Astrocyte of the hippocampus (primary cell): ENCODE data around the gene NCAPG.
"Not testable (repeated sequence)": the region's sequence is repeated elsewhere in the genome, so short reads cannot be mapped to it uniquely, and the experiment has no call there.

ENCODE experiments used
- DNase-seq: peaks from one replicate; pipeline ENCODE4 v3.0.0; 2011; ENCODE audit warnings: low read depth, low spot score

The NCAPG gene

GRCh38 chr4:17794730-17795129 is 16.0 kb upstream of the NCAPG start:
- DNase-seq, result no peak

GRCh38 chr4:17797808-17798207 is 13.0 kb upstream of the NCAPG start:
- no peak for DNase-seq

GRCh38 chr4:17805580-17806155 is 5.1 kb upstream of the NCAPG start:
- DNase-seq, result no peak

GRCh38 chr4:17807446-17807845 is 3.3 kb upstream of the NCAPG start:
- DNase-seq, result peak; percentile 34

- no peak for DNase-seq
Measured at GRCh38 chr4:17809667-17810066, 1.1 kb upstream of the NCAPG start.

GRCh38 chr4:17811078-17811603 is 362 bp downstream of the NCAPG start:
- DNase-seq, result no peak

GRCh38 chr4:17812125-17812524 is 1.3 kb downstream of the NCAPG start:
- DNase-seq, result peak; percentile 20

- peak; percentile 45 for DNase-seq
Measured at GRCh38 chr4:17812801-17813200, 2.0 kb downstream of the NCAPG start.

GRCh38 chr4:17814140-17814539 is 3.4 kb downstream of the NCAPG start:
- peak; percentile 62 for DNase-seq

GRCh38 chr4:17816142-17816541 is 5.4 kb downstream of the NCAPG start:
- no peak for DNase-seq

- peak; percentile 73 for DNase-seq
Measured at GRCh38 chr4:17817027-17817426, 6.2 kb downstream of the NCAPG start.

GRCh38 chr4:17823871-17824669 is 13.3 kb downstream of the NCAPG start:
- peak; percentile 19 for DNase-seq

- peak; percentile 33 for DNase-seq
Measured at GRCh38 chr4:17846266-17846665, 35.5 kb downstream of the NCAPG start.

GRCh38 chr4:17850295-17850694 is 39.5 kb downstream of the NCAPG start:
- DNase-seq, result not testable (repeated sequence)

- no peak for DNase-seq
Measured at GRCh38 chr4:17851959-17852358, 41.2 kb downstream of the NCAPG start.

GRCh38 chr4:17854036-17854435 is 43.3 kb downstream of the NCAPG start:
- peak; percentile 36 for DNase-seq

- no peak for DNase-seq
Measured at GRCh38 chr4:17859793-17860406, 49.1 kb downstream of the NCAPG start.

- not testable (repeated sequence) for DNase-seq
Measured at GRCh38 chr4:17861906-17862305, 51.1 kb downstream of the NCAPG start.

GRCh38 chr4:17865866-17866363 is 55.1 kb downstream of the NCAPG start:
- DNase-seq, result no peak

- DNase-seq, result no peak
Measured at GRCh38 chr4:17866810-17867209, 56.0 kb downstream of the NCAPG start.

- no peak for DNase-seq
Measured at GRCh38 chr4:17867276-17867675, 56.5 kb downstream of the NCAPG start.

- no peak for DNase-seq
Measured at GRCh38 chr4:17869327-17869726, 58.5 kb downstream of the NCAPG start.
